SK-N-SH (cell line): ENCODE measurements around the gene NUDT7. TPM values are rescaled to one million over a fixed set of nuclear protein-coding genes. Genes with fewer than 3 reads are reported as not detected.

Experiments used
- CTCF ChIA-PET: fragments of 300-600, 350-600 bp; formaldehyde crosslinking; extraction: SDS; loops from one replicate; lab custom pipeline; 2021; lab: Yijun Ruan, JAX
- POLR2A ChIA-PET: fragments of 350-600 bp; sonication (Branson Sonifier 250); formaldehyde crosslinking; extraction: SDS; loops from one replicate; lab custom pipeline; 2020; ENCODE audit warnings: antibody characterized with exemption, inconsistent platforms; lab: Yijun Ruan, JAX
- DNase-seq: peaks from one replicate; pipeline ENCODE4 v3.0.0; 2012
- H2AFZ ChIP-seq: fragments of 200-600 bp; sonication (generic); 2 replicates; pipeline ENCODE4 v1.8.1; 2016; ENCODE audit warnings: antibody characterized with exemption, mild to moderate bottlenecking, low read depth
- H3F3A ChIP-seq: fragments of 200-600 bp; sonication (generic); replicated peaks from 2 replicates; pipeline ENCODE3; 2016; ENCODE audit warnings: antibody characterized with exemption, mild to moderate bottlenecking; ENCODE audit not compliant: insufficient read depth
- H3K27ac ChIP-seq, 2 experiments: fragments of 200-500 bp in 1 of 2; fragments of 200-600 bp in 1 of 2; sonication (Bioruptor generic) in 1 of 2; sonication (generic), shearing (Covaris generic) in 1 of 2; 2 replicates each; pipeline versions ENCODE4 v1.5.1 to v1.6.1; 2014 to 2016; ENCODE audit warnings: low read depth in 2 of 2, inconsistent platforms in 1 of 2, low read length in 1 of 2, mild to moderate bottlenecking in 1 of 2, mixed read lengths in 1 of 2
- H3K27me3 ChIP-seq: fragments of 200-600 bp; sonication (generic), shearing (Covaris generic); 2 replicates; pipeline ENCODE4 v1.6.1; 2016; ENCODE audit warnings: mixed run types; ENCODE audit not compliant: insufficient read depth
- H3K36me3 ChIP-seq, 2 experiments: fragments of 200-500 bp in 1 of 2; fragments of 200-600 bp in 1 of 2; sonication (Bioruptor generic) in 1 of 2; sonication (generic) in 1 of 2; replicated peaks in 1 of 2; 2 replicates each; pipeline versions ENCODE3 to v1.5.1; 2014 to 2016; ENCODE audit warnings: low read length in 1 of 2, mild to moderate bottlenecking in 1 of 2; ENCODE audit not compliant: insufficient read depth in 2 of 2, control insufficient read depth in 1 of 2
- H3K4me1 ChIP-seq, 2 experiments: fragments of 200-500 bp in 1 of 2; fragments of 200-600 bp in 1 of 2; sonication (Bioruptor generic) in 1 of 2; sonication (generic), shearing (Covaris generic) in 1 of 2; 2 replicates each; pipeline versions ENCODE4 v1.5.1 to v1.6.1; 2014 to 2016; ENCODE audit warnings: low read depth in 1 of 2, low read length in 1 of 2, mixed run types in 1 of 2; ENCODE audit not compliant: insufficient read depth in 2 of 2, control insufficient read depth in 1 of 2
- H3K4me2 ChIP-seq: fragments of 200-600 bp; sonication (generic), shearing (Covaris generic); 2 replicates; pipeline ENCODE4 v1.6.1; 2017; ENCODE audit warnings: mixed run types
- H3K4me3 ChIP-seq, 2 experiments: fragments of 200-500 bp in 1 of 2; fragments of 200-600 bp in 1 of 2; sonication (Bioruptor generic) in 1 of 2; sonication (generic), shearing (Covaris generic) in 1 of 2; 2 replicates each; pipeline versions ENCODE4 v1.5.1 to v1.8.1; 2014 to 2016; ENCODE audit warnings: low read depth in 2 of 2, inconsistent platforms in 1 of 2, low read length in 1 of 2, mild to moderate bottlenecking in 1 of 2, mixed read lengths in 1 of 2, moderate library complexity in 1 of 2
- H3K79me2 ChIP-seq: fragments of 200-600 bp; sonication (generic); 2 replicates; pipeline ENCODE4 v1.8.1; 2017; ENCODE audit warnings: mild to moderate bottlenecking; ENCODE audit not compliant: insufficient read depth
- H3K9ac ChIP-seq: fragments of 200-600 bp; sonication (generic); 2 replicates; pipeline ENCODE4 v1.6.1; 2017; ENCODE audit warnings: mixed run types
- H3K9me2 ChIP-seq: fragments of 200-600 bp; sonication (generic); 2 replicates; pipeline ENCODE4 v1.6.1; 2017; ENCODE audit warnings: mixed run types
- H3K9me3 ChIP-seq: fragments of 200-600 bp; sonication (generic); 2 replicates; pipeline ENCODE4 v1.6.1; 2017; ENCODE audit warnings: mixed run types, mild to moderate bottlenecking, moderate library complexity
- H4K20me1 ChIP-seq: fragments of 200-600 bp; sonication (generic); 2 replicates; pipeline ENCODE4 v1.6.1; 2017; ENCODE audit warnings: mild to moderate bottlenecking, mixed run types; ENCODE audit not compliant: insufficient read depth
- EP300 ChIP-seq, 2 experiments: IDR thresholded peaks; 2 replicates each; pipeline versions ENCODE4 v1.4.0 to v1.6.1; 2012; ENCODE audit warnings: borderline replicate concordance in 1 of 2, low read depth in 1 of 2, low read length in 1 of 2
- EZH2phosphoT487 ChIP-seq: fragments of 200-600 bp; sonication (generic); IDR thresholded peaks from 2 replicates; pipeline ENCODE4 v1.6.1; 2017; ENCODE audit warnings: low read depth, mixed run types, mild to moderate bottlenecking, antibody characterized with exemption, moderate library complexity, borderline replicate concordance
- FOXM1 ChIP-seq: IDR thresholded peaks from 2 replicates; pipeline ENCODE4 v1.4.0; 2012; ENCODE audit warnings: low read depth, mild to moderate bottlenecking
- GABPA ChIP-seq: IDR thresholded peaks from 2 replicates; pipeline ENCODE4 v1.4.0; 2012; ENCODE audit warnings: low read depth, mild to moderate bottlenecking
- GATA2 ChIP-seq: sonication (generic); formaldehyde crosslinking; IDR thresholded peaks from 2 replicates; pipeline ENCODE4 v1.5.0; 2020; ENCODE audit warnings: mild to moderate bottlenecking, missing genetic modification reagents
- MEF2A ChIP-seq: IDR thresholded peaks from 2 replicates; pipeline ENCODE4 v1.4.0; 2012; ENCODE audit warnings: low read depth, borderline replicate concordance
- MXI1 ChIP-seq: IDR thresholded peaks from 2 replicates; pipeline ENCODE4 v1.6.1; 2012; ENCODE audit warnings: mild to moderate bottlenecking, low read depth, low read length, improper control_type of control experiment
- NRF1 ChIP-seq: IDR thresholded peaks from 2 replicates; pipeline ENCODE4 v1.6.1; 2012; ENCODE audit warnings: low read depth, mild to moderate bottlenecking, low read length
- PBX3 ChIP-seq: IDR thresholded peaks from 2 replicates; pipeline ENCODE4; 2012
- POLR2AphosphoS5 ChIP-seq: IDR thresholded peaks from 2 replicates; pipeline ENCODE4 v1.6.1; 2012; ENCODE audit warnings: low read depth, low read length
- RAD21 ChIP-seq: IDR thresholded peaks from 2 replicates; pipeline ENCODE4 v1.6.1; 2012; ENCODE audit warnings: mild to moderate bottlenecking, low read length
- RFX5 ChIP-seq: IDR thresholded peaks from 2 replicates; pipeline ENCODE4 v1.6.1; 2012; ENCODE audit warnings: mild to moderate bottlenecking, improper control_type of control experiment, low read length
- SIN3A ChIP-seq: IDR thresholded peaks from 2 replicates; pipeline ENCODE4 v1.6.1; 2012; ENCODE audit warnings: low read depth, mild to moderate bottlenecking, low read length, moderate library complexity, borderline replicate concordance
- SMC3 ChIP-seq: IDR thresholded peaks from 2 replicates; pipeline ENCODE4 v1.6.1; 2012; ENCODE audit warnings: low read depth, low read length, improper control_type of control experiment
- WGBS: methylation state at CpG from one replicate; pipeline ENCODE4 v1.1.6; 2017; ENCODE audit warnings: low lambda C conversion rate; 5-methylcytosine and 5-hydroxymethylcytosine counted together
- polyA plus RNA-seq, 3 experiments: library from polyadenylated mRNA; depleted of rRNA; stranded (reverse); fragments of >200 nt; gene quantifications; 2 replicates each; pipeline ENCODE4 v1.2.3, GENCODE V29; 2012
- TF ChIP-seq, protein P1 (sequence below): fragments of 200-600 bp; sonication (generic); IDR thresholded peaks from 2 replicates; pipeline ENCODE4 v1.6.1; 2017; ENCODE audit warnings: antibody characterized with exemption, mild to moderate bottlenecking, moderate library complexity
- TF ChIP-seq, protein P2 (sequence below): IDR thresholded peaks from 2 replicates; pipeline ENCODE4 v1.6.1; 2012; ENCODE audit warnings: mild to moderate bottlenecking, low read depth, low read length, moderate library complexity
- TF ChIP-seq, protein P3 (sequence below): fragments of 150-350 bp; IDR thresholded peaks from 2 replicates; pipeline ENCODE4 v1.6.1; 2017; ENCODE audit warnings: antibody characterized with exemption, low read length, low read depth, borderline replicate concordance
- TF ChIP-seq, protein P4 (sequence below): IDR thresholded peaks from 2 replicates; pipeline ENCODE4 v1.4.0; 2012; ENCODE audit warnings: low read depth, borderline replicate concordance

Gene NUDT7
- polyA plus RNA-seq, 1 of the 3 experiments (the other 2 are of a cell fraction): 11.4 TPM

DNA sequence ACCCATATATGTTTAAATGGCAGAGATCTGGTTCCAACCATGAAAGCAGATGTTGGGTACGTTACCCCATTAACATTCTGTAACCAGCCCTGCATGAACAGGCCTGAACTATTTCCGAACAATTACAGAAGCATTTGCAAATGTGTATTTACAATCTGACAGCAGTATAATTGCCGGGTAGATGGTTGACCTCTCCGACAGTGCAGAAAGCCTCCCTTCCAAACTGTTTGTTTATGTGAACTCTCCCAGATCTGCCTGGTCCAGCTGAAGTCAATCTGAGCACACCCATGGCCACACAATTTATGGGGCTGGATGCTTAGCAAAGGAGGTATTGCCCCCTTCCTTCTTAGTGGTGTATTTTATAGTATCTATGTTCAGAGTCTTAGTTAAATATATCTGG, 21.8 kb downstream of the NUDT7 start:
- ChIA-PET POLR2A (no interaction called here), CTCF (no interaction called here)
- H3F3A ChIP-seq: no peaks in the 10 kb centered on the region
- H3K4me1 ChIP-seq: no peaks in the 10 kb centered on the region
- no peak for DNase-seq
- H3K79me2 ChIP-seq: no peaks in the 10 kb centered on the region
- no peaks in the 10 kb centered on the region; the same call in 1 of the 2 replicates for H3K27me3 ChIP-seq
- H3K9me3 ChIP-seq: no peaks in the 10 kb centered on the region
- H3K27ac ChIP-seq: no peak overlapping the region
- no peak overlapping the region for H3K9ac ChIP-seq
- no peaks in the 10 kb centered on the region for H3K36me3 ChIP-seq
- H3K4me2 ChIP-seq: no peak overlapping the region
- H3K4me3 ChIP-seq: no peak overlapping the region
- 55% methylated on average over 4 of the region's 4 CpGs for WGBS
- TF ChIP-seq MEF2A (no peak), FOXM1 (no peak), RAD21 (no peak), EP300 (IDR thresholded peaks at IDR 0.05; ENCODE audit: borderline replicate concordance in 1 of 2, low read depth in 1 of 2, low read length in 1 of 2) (no peak), GABPA (no peak), POLR2AphosphoS5 (no peak), GATA2 (CRISPR knock-in tag) (no peak), EZH2phosphoT487 (no peak), SMC3 (no peak), NRF1 (no peak), MXI1 (no peak)
- TF ChIP-seq, protein P1, sequence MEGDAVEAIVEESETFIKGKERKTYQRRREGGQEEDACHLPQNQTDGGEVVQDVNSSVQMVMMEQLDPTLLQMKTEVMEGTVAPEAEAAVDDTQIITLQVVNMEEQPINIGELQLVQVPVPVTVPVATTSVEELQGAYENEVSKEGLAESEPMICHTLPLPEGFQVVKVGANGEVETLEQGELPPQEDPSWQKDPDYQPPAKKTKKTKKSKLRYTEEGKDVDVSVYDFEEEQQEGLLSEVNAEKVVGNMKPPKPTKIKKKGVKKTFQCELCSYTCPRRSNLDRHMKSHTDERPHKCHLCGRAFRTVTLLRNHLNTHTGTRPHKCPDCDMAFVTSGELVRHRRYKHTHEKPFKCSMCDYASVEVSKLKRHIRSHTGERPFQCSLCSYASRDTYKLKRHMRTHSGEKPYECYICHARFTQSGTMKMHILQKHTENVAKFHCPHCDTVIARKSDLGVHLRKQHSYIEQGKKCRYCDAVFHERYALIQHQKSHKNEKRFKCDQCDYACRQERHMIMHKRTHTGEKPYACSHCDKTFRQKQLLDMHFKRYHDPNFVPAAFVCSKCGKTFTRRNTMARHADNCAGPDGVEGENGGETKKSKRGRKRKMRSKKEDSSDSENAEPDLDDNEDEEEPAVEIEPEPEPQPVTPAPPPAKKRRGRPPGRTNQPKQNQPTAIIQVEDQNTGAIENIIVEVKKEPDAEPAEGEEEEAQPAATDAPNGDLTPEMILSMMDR: no peak
- TF ChIP-seq, protein P2, sequence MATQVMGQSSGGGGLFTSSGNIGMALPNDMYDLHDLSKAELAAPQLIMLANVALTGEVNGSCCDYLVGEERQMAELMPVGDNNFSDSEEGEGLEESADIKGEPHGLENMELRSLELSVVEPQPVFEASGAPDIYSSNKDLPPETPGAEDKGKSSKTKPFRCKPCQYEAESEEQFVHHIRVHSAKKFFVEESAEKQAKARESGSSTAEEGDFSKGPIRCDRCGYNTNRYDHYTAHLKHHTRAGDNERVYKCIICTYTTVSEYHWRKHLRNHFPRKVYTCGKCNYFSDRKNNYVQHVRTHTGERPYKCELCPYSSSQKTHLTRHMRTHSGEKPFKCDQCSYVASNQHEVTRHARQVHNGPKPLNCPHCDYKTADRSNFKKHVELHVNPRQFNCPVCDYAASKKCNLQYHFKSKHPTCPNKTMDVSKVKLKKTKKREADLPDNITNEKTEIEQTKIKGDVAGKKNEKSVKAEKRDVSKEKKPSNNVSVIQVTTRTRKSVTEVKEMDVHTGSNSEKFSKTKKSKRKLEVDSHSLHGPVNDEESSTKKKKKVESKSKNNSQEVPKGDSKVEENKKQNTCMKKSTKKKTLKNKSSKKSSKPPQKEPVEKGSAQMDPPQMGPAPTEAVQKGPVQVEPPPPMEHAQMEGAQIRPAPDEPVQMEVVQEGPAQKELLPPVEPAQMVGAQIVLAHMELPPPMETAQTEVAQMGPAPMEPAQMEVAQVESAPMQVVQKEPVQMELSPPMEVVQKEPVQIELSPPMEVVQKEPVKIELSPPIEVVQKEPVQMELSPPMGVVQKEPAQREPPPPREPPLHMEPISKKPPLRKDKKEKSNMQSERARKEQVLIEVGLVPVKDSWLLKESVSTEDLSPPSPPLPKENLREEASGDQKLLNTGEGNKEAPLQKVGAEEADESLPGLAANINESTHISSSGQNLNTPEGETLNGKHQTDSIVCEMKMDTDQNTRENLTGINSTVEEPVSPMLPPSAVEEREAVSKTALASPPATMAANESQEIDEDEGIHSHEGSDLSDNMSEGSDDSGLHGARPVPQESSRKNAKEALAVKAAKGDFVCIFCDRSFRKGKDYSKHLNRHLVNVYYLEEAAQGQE: no peak
- no peaks in the 10 kb centered on the region for H3K9me2 ChIP-seq
- H4K20me1 ChIP-seq: no peaks in the 10 kb centered on the region
- no peak overlapping the region for H2AFZ ChIP-seq

DNA sequence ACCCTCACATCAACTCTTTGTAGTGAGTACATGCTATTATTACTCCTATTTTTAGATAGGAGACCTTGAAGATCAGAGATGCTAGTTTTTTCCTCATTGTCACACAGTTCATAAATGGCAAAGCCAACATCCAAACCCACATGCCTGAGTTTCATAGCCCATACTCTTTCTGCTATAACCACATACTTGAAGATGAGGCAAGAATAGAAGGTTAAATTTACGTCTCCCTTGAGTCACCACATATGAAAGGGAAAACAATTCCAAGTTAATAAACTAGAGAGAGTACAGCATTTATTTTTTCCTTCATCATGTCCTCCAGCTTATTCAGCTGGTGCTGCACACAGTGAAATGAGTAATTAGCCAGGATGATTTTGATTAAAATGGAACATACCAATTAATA, 23.7 kb downstream of the NUDT7 start:
- Histone ChIP-seq H3K9me2 (no peaks in the 10 kb centered on the region), H3K27ac (no peak overlapping the region), H2AFZ (no peak overlapping the region), H3K9ac (no peak overlapping the region), H3K79me2 (no peaks in the 10 kb centered on the region), H3K27me3 (no peaks in the 10 kb centered on the region; the same call in 1 of the 2 replicates), H3K4me1 (no peaks in the 10 kb centered on the region), H3K4me2 (no peak overlapping the region), H3K9me3 (no peaks in the 10 kb centered on the region), H3K36me3 (no peaks in the 10 kb centered on the region), H3F3A (no peaks in the 10 kb centered on the region), H3K4me3 (no peak overlapping the region), H4K20me1 (no peaks in the 10 kb centered on the region)
- WGBS: 71% methylated on average over 1 of the region's 1 CpG
- DNase-seq: no peak
- POLR2A ChIA-PET: no interaction called here
- CTCF ChIA-PET: no interaction called here
- TF ChIP-seq RFX5 (no peak), PBX3 (no peak), MEF2A (no peak), MXI1 (no peak), FOXM1 (no peak), SIN3A (no peak), GABPA (no peak)
- TF ChIP-seq, protein P3, sequence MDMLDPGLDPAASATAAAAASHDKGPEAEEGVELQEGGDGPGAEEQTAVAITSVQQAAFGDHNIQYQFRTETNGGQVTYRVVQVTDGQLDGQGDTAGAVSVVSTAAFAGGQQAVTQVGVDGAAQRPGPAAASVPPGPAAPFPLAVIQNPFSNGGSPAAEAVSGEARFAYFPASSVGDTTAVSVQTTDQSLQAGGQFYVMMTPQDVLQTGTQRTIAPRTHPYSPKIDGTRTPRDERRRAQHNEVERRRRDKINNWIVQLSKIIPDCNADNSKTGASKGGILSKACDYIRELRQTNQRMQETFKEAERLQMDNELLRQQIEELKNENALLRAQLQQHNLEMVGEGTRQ: no peak
- TF ChIP-seq, protein P4, sequence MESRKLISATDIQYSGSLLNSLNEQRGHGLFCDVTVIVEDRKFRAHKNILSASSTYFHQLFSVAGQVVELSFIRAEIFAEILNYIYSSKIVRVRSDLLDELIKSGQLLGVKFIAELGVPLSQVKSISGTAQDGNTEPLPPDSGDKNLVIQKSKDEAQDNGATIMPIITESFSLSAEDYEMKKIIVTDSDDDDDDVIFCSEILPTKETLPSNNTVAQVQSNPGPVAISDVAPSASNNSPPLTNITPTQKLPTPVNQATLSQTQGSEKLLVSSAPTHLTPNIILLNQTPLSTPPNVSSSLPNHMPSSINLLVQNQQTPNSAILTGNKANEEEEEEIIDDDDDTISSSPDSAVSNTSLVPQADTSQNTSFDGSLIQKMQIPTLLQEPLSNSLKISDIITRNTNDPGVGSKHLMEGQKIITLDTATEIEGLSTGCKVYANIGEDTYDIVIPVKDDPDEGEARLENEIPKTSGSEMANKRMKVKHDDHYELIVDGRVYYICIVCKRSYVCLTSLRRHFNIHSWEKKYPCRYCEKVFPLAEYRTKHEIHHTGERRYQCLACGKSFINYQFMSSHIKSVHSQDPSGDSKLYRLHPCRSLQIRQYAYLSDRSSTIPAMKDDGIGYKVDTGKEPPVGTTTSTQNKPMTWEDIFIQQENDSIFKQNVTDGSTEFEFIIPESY: no peak
